Mammary epithelial cell (primary cell): ENCODE measurements around the gene OSBPL9.

Experiments used
- CTCF ChIP-seq, 2 donors: IDR thresholded peaks in 1 of 2; conservative IDR thresholded peaks in 1 of 2; 2 replicates each; pipeline ENCODE4 v1.5.1; 2011 to 2012; ENCODE audit warnings: inconsistent platforms in 2 of 2, low read length in 2 of 2, mild to moderate bottlenecking in 2 of 2, control low read depth in 1 of 2, low read depth in 1 of 2; ENCODE audit not compliant: insufficient read depth in 1 of 2; ENCODE audit errors: extremely low read depth in 1 of 2
- EZH2 ChIP-seq: IDR thresholded peaks from 2 replicates; pipeline ENCODE4 v1.6.1; 2012; ENCODE audit warnings: low read length, inconsistent platforms, borderline replicate concordance

- no peak for TF ChIP-seq CTCF (conservative IDR thresholded peaks at IDR 0.05 in 1 of 2, IDR thresholded peaks at IDR 0.05 in 1 of 2; ENCODE audit: extremely low read depth in 1 of 2, insufficient read depth in 1 of 2, low read depth in 1 of 2, low read length in 2 of 2)
- no peak for TF ChIP-seq EZH2
Observed at GRCh38 chr1:51574796-51575195, 42.1 kb upstream of the OSBPL9 start.
